Measurements from ENCODE around the gene HYAL3. TPM values are rescaled to one million over a fixed set of nuclear protein-coding genes. Genes with fewer than 3 reads are reported as not detected.
A peak's percentile ranks its signal among the peaks of the same experiment; 100 is the strongest.

HYAL3 gene
- total and polyA plus RNA-seq, 2 of the 13 experiments (the other 11 are each of a cell fraction or from before 2014, with no cell fraction given): 5.5 to 10.4 TPM

GRCh38 chr3:50292159-50293078 lies 6.8 kb downstream of the HYAL3 start, which contains the start of gene IFRD2 (continued):
- no peak for TF ChIP-seq ZNF33A (CRISPR knock-in tag; IDR thresholded peaks at IDR 0.05; ENCODE audit: borderline replicate concordance)
- TF ChIP-seq ZNF772 (CRISPR knock-in tag; IDR thresholded peaks at IDR 0.05): peak; percentile 91
- peak; percentile 4; the same call in 1 of the 2 replicates for TF ChIP-seq ZNF816 (CRISPR knock-in tag; IDR thresholded peaks at IDR 0.05; ENCODE audit: borderline replicate concordance)
- TF ChIP-seq KLF11 (CRISPR knock-in tag; IDR thresholded peaks at IDR 0.05): no peak
- TF ChIP-seq CEBPZ (IDR thresholded peaks at IDR 0.05; ENCODE audit: low read length): no peak
- 0 out of 2 replicates have a peak, but pooled peaks have one; percentile 19 for TF ChIP-seq TSC22D2 (CRISPR knock-in tag; IDR thresholded peaks at IDR 0.05; ENCODE audit: borderline replicate concordance)
- no peak for TF ChIP-seq ZBTB3 (CRISPR knock-in tag; IDR thresholded peaks at IDR 0.05; ENCODE audit: borderline replicate concordance, low read depth)
- no peak for TF ChIP-seq HHEX (CRISPR knock-in tag; IDR thresholded peaks at IDR 0.05)
- no peak; the same call in 1 of the 2 replicates for TF ChIP-seq GPN1 (CRISPR knock-in tag; IDR thresholded peaks at IDR 0.05; ENCODE audit: borderline replicate concordance)
- TF ChIP-seq SSRP1 (CRISPR knock-in tag; IDR thresholded peaks at IDR 0.05): peak; percentile 70; the same call in 1 of the 2 replicates
- no peak for TF ChIP-seq ZNF33B (CRISPR knock-in tag; IDR thresholded peaks at IDR 0.05)
- no peak for TF ChIP-seq ZNF770 (CRISPR knock-in tag; IDR thresholded peaks at IDR 0.05)
- no peak for TF ChIP-seq PAF1 (CRISPR knock-in tag; IDR thresholded peaks at IDR 0.05)
- no peak; the same call in 1 of the 2 replicates for TF ChIP-seq HMG20B (CRISPR knock-in tag; conservative IDR thresholded peaks at IDR 0.05)
- no peak for TF ChIP-seq RELA (CRISPR knock-in tag; IDR thresholded peaks at IDR 0.05)
- TF ChIP-seq ZFYVE20 (CRISPR knock-in tag; IDR thresholded peaks at IDR 0.05; ENCODE audit: borderline replicate concordance, low read depth): no peak
- TF ChIP-seq ZNF580 (CRISPR knock-in tag; IDR thresholded peaks at IDR 0.05; ENCODE audit: borderline replicate concordance, low read depth): peak; percentile 89; the same call in 1 of the 2 replicates
- TF ChIP-seq CERS6 (CRISPR knock-in tag; IDR thresholded peaks at IDR 0.05): no peak
- TF ChIP-seq POLR2G (IDR thresholded peaks at IDR 0.05; ENCODE audit: low read depth, low read length): peak; percentile 87
- TF ChIP-seq ZNF567 (CRISPR knock-in tag; IDR thresholded peaks at IDR 0.05; ENCODE audit: borderline replicate concordance): no peak
- TF ChIP-seq ZBTB44 (CRISPR knock-in tag; IDR thresholded peaks at IDR 0.05): 0 out of 2 replicates have a peak, but pooled peaks have one; percentile 47
